GOT3 (cell line): ENCODE measurements around the gene ANO1.
"Not testable (repeated sequence)": the region's sequence is repeated elsewhere in the genome, so short reads cannot be mapped to it uniquely, and the experiment has no call there.

ENCODE experiments used
- DNase-seq: peaks from one replicate; lab custom pipeline; 2025; ENCODE audit warnings: mixed read lengths; lab: John Stamatoyannopoulos, UW

ANO1 gene

GRCh38 chr11:70192666-70193410 lies 114.7 kb downstream of the ANO1 start:
- no peak for DNase-seq

- DNase-seq: no peak
These were observed 115.5 kb downstream of the ANO1 start for GRCh38 chr11:70193411-70194292.

GRCh38 chr11:70194792-70195791 lies 117.0 kb downstream of the ANO1 start:
- DNase-seq: no peak

- no peak for DNase-seq
These were observed 122.2 kb downstream of the ANO1 start for GRCh38 chr11:70200212-70200844.

DNA sequence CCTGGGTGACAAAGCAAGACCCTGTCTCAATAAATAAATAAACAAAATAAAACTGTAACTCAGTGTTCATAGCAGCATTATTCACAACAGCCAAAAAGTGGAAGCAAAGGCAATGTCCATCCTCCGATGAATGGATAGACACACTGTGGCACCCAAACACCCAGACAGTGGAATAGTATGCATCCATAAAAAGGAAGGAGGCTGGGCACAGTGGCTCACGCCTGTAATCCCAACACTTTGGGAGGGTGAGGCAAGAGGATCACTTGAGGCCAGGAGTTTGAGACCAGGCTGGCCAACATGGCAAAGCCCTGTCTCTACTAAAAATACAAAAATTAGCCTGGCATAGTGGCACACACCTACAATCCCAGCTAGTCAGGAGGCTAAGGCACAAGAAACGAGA lies 122.9 kb downstream of the ANO1 start:
- DNase-seq: not testable (repeated sequence)

DNA sequence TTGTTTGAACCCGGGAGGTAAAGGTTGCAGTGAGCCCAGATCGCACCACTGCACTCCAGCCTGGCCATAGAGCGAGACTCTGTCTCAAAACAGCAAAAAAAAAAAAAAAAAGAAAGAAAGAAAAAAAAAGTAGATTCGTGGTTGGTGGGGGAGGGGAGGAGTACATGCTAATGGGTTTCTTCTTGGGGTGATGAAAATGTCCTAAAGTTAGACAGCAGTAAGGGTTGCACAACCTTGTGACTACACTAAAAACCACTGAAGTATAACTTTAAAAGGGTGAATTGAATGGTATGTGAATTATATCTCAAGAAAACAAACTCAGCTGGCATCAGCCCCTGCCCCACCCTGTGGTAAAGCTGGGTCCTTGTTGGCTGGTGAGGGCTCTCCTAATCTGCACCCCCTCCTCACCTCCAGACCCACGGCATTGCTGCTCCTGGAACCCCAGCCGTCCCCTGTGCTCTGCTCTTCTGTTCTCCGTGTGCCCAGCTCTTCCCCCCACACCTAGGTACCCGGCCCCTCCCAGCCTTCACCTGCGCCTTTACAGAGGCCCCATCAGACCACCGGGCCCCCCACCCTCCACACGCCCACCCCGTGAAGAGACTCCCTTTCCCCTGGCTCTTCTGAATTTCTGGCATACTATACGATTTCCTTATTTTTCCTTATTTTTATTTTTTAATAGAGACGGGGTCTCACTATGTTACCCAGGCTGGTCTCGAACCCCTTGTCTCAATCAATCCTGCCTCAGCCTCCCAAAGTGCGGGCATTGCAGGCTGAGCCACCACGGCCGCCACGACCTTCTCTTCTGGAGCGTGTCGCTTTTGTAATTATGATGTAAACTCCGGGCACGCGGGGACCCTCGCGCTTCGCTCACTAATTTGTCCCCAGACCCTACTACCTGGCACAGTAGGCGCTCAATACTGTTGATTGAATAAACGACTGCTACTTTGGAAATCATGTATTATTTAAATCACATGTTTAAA lies 124.1 kb downstream of the ANO1 start:
- no peak for DNase-seq

DNA sequence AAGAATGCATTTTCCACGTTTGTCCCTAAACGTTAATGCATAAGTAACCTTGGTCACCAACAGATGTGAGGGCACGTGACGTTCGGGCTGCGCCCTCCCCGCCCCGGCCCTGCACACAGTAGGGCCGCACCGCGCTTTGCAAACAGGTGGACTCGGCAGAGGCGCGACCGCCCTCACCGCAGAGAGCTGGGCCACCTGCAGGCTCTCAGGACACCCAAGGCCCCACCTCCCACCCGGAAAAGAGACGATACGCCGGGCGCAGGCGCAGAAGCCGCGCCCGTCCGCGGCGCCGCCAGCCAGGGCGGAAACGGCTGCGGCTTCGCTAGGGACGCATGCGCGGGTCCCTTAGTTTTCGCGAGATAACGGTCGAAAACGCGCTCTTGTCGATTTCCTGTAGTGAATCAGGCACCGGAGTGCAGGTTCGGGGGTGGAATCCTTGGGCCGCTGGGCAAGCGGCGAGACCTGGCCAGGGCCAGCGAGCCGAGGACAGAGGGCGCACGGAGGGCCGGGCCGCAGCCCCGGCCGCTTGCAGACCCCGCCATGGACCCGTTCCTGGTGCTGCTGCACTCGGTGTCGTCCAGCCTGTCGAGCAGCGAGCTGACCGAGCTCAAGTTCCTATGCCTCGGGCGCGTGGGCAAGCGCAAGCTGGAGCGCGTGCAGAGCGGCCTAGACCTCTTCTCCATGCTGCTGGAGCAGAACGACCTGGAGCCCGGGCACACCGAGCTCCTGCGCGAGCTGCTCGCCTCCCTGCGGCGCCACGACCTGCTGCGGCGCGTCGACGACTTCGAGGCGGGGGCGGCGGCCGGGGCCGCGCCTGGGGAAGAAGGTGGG lies 125.0 kb downstream of the ANO1 start, which contains the start of gene FADD:
Gene FADD, plus strand, starts transcription at position 377 of the 831 bp plus-strand sequence. Its CDS starts 164 bp downstream, at position 541.
- peak; percentile 74 for DNase-seq

- DNase-seq: peak; percentile 30
These were observed 125.8 kb downstream of the ANO1 start for GRCh38 chr11:70203751-70204465.

- no peak for DNase-seq
These were observed 126.3 kb downstream of the ANO1 start for GRCh38 chr11:70204466-70204799.

- no peak for DNase-seq
These were observed 127.1 kb downstream of the ANO1 start for GRCh38 chr11:70205049-70205725.

GRCh38 chr11:70205766-70206165 lies 127.6 kb downstream of the ANO1 start:
- no peak for DNase-seq

- no peak for DNase-seq
These were observed 128.3 kb downstream of the ANO1 start for GRCh38 chr11:70206226-70206981.

DNA sequence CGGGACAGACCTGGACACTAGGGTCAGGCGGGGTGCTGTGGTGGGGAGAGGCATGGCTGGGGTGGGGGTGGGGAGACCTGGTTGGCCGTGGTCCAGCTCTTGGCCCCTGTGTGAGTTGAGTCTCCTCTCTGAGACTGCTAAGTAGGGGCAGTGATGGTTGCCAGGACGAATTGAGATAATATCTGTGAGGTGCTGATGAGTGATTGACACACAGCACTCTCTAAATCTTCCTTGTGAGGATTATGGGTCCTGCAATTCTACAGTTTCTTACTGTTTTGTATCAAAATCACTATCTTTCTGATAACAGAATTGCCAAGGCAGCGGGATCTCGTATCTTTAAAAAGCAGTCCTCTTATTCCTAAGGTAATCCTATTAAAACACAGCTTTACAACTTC lies 128.9 kb downstream of the ANO1 start:
- no peak for DNase-seq

GRCh38 chr11:70207531-70208131 lies 129.5 kb downstream of the ANO1 start:
- no peak for DNase-seq

- no peak for DNase-seq
These were observed 131.3 kb downstream of the ANO1 start for GRCh38 chr11:70209391-70209912.

DNA sequence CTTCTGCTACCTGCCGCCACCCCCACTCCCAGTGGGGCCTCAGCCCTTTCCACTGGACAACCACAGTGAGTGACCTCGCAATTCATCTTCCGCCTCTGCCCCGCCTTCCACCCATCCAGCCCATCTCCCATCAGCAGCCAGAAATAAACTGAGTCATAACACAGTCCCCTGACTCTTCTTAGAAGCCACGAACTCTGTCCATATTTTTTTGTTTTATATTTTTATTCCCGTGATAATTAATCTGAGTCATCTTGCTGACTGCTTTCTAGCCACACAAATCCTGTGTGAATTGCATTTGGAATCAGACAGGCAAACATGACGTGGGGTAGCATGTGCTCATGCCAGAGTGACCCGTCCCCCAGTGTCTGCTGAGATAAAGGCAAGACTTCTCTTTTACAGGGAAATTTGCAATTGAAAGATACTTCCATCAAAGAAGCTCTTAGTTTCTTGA lies 132.0 kb downstream of the ANO1 start:
- peak; percentile 11 for DNase-seq
